ENCODE measurements around the gene ACTA2.

ACTA2 gene

DNA sequence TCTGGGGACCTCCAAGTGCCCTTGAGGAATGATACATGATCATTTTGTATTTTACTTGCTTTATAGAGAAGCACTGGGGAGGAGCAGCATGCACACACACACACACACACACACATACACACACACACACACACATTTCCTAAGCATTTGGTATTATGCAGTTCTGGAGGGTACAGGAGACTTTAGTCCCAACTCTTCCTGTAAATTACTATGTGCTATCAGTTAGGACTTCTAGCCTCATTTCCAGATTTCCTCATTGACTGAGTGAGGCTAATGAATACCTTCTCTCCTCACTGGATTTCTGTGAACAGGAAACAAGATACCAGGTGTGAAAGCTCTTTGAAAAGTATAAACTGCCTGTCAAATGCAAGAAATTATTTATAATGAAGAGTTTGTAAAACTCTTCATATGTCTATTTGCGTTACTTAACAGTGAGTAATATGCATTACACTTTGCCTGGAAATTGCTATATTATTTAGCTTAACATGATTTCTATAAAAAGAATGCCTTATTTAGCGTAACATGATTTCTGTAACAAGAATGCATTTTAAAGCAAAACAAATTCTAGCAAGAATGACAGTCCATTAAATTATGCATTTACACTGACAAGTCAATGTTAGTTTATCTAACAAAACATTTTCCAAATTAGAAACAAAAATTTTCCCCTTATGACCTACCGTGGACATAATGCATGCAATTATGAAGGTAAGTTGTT lies 34.2 kb downstream of the ACTA2 start:
- DNase-seq (ENCODE audit: low spot score) = no peak

DNA sequence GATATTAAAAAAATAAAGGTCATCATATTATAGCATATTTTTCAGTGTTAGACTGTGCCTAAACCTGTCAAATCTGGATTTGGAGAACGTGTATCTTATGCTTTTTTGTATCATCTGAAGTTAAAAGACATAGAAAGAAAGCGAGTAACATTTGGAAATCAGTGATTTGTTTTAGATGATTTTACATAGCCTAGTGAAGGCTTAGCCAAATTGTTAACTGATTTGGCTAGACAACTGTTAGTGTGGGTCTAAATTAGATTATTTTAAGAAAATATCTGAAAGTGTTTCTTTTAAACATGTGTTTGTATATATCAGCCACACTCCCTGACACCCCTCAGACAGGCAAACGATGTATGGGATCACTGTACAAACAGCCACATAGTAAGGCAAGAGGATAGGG lies 35.6 kb downstream of the ACTA2 start:
- no peak for DNase-seq (ENCODE audit: low spot score)

DNA sequence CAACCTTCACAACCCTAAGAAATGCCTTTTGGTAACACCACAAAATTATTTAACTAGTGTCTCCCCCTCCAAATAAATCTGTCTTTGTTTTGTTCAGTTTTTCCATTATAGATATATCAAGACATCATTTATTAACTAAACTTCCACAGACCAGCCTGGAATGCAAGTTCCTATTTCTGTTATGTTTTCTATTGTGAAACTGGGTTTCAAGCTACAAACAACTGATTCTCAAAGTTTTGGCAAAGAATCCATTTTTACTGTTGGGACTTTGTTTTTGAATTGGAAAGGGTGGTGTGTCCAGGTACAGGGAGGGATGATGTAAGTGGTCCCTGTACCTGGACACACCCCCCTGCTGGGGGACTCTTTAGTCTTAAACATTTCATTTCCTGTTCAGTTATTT lies 36.3 kb downstream of the ACTA2 start:
- DNase-seq (ENCODE audit: low spot score) = no peak

DNA sequence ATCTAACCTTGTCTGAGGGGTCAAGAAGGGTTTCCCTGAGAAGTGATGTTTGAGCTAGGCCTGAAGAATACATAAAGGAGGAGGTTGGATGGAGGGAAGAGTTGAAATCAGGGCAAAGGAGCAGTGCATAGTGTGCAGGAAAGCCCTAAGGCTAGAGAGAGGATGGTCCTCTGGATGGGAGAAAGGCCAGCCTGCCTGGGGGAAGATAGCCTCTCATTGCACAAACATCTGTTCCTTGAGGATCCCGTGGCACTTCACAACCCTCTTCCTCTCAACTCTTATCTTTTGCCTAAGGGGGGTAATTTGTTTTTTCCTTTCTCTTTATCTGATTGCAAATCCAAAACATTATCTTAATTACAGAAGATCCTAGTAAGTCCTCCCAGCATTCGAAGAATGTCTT lies 36.8 kb downstream of the ACTA2 start:
- DNase-seq (ENCODE audit: low spot score) = no peak

DNA sequence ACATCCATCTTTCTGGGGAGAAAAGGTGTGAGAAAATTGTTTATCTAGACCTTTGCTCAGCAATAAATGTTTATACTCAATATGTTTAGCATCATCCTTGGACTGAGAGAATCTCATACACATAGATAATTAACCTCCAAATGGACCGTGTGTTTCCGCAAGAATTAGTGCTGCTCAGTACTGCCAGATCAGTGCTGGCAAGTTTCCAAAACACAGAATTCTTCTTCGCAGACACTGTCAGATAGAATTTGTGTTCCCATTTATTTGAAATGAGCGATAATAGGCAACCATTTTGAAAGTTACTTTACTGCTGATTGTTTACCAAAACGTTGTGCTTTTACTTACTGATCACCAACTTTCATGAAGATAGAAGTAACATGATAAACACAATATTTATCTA lies 38.8 kb downstream of the ACTA2 start:
- no peak for DNase-seq (ENCODE audit: low spot score)

- DNase-seq (ENCODE audit: low spot score) = no peak
These were observed 39.4 kb downstream of the ACTA2 start for GRCh38 chr10:88913127-88913526.

- DNase-seq (ENCODE audit: low spot score) = no peak
These were observed 40.7 kb downstream of the ACTA2 start for GRCh38 chr10:88911851-88912250.

DNA sequence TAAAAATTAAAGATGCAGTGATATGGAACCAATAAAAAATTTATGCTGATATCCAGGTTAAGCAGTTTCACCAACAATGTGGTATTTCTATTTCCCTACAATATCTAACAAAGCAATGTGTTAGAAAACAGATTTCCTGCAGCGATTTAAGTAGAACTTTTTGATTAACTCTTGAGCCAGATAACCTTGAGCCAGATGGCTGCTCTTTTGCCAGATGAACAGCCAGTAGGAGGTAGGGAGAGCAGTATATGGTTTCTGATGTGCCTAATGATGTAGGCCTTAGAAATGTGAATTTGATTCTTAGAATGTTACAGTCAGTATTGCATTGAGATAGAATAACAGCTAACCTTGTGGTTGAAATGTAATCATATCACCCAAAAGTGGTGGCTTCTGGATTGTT lies 41.5 kb downstream of the ACTA2 start:
- DNase-seq (ENCODE audit: low spot score) = no peak

DNA sequence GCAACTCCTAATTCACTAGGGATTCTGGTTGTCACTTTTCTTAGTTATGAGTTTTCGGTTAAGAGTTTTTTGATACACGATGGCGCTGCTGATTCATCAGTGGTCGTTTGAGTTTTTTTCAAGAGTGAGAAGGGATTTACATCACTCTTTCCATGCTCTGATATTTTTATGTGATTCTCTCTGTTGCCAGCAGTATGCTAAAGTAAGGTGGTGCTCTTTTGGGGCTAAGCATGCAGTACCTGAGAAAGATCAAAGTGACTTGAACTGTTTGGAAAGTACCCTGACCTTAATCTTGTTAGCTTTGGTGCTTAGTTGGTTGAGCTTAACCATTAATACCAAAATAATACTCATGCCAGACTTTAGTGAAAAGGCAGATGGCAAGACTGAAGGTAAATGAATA lies 44.4 kb downstream of the ACTA2 start:
- no peak for DNase-seq (ENCODE audit: low spot score)

DNA sequence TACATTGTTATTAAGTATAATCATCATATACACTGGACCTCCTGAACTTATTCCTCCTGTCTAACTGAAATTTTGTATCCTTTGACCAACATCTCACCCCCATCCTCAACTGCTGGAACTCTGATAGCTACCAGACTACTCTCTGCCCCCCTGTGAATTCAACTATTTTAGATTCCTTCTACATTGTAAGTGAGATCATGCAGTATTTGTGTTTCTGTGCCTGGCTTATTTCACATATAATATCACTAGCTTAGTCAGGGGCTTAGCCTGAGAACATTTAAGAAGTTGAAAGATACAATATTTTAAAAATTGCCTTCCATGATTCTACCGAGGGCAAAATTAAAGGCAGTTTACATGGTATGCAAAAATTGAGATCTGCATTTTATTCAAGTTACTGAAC lies 45.7 kb downstream of the ACTA2 start:
- no peak for DNase-seq (ENCODE audit: low spot score)

DNA sequence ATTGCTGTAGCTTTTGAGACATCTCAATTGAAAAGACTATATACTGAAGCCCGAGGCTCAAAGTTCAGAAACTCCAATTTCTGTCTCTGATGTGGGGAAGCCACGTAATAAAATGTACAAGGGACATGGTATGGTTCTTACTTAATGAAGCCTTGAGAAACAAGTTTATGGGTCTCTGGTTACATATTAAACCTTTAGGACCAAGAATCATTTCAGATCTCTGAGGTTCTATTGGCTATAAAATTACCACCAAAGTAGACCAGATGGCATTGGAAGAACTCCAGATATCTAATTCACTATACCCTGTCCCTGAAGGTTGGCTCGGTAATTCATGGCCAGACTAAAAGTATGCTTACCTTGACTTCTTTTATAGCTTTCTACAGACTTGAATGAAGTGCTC lies 48.9 kb downstream of the ACTA2 start:
- no peak for DNase-seq (ENCODE audit: low spot score)

GRCh38 chr10:88901984-88902789 lies 50.4 kb downstream of the ACTA2 start:
- no peak for DNase-seq (ENCODE audit: low spot score)

DNA sequence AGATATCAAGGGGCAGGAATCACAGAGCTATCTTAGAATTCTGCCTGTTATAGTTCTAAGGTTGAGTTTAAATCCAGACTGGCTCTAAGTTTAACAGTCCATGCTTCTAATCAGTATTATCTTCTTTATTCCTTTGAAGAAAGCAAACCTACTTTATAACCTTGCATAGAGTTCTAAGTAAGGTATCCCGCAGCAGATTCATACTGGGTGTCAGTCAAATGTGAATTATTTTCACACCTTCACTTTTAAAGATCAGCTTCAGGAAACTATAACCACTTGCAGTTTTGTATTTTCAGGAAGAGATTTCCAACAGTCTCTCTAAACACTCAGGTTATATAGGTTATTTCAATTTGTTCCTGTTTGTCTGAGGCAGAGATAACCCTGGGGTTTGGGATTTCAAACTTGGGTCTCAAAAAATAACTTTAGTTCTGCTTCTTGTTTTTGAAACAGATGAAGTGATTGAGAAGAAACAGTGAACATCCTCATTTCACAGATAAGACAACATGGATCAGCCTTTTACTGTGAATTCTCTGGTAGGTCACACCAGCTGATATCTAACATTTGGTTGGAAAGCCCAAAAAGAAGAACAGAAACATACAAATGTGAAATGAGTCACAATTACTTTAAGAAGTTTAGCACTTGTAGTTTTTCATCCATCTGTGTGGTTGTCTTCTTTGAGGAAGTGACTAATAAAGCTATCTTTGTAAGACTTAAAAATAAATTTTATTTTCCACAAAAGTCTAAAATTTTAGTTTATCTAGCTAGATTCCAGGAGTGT lies 51.2 kb downstream of the ACTA2 start:
- no peak for DNase-seq (ENCODE audit: low spot score)

DNA sequence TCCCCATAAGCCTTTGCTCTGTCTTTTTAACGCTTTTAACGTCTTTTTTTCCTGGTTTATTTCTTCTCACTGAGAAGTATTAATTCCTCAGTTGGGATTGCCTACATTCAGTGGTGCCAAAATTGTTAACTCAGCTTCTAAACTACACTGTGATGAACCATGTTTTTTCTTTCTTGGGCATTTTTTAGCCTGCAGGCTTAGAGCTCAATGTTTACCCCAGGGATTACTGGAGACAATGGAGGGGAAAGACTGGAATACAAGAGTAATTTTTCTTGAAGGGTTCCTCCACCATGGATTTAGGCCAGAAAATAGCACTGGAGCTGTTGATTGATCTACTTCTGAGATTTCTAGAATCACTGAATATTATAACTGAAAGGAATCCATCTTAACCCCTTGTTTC lies 52.7 kb downstream of the ACTA2 start:
- DNase-seq (ENCODE audit: low spot score) = no peak

DNA sequence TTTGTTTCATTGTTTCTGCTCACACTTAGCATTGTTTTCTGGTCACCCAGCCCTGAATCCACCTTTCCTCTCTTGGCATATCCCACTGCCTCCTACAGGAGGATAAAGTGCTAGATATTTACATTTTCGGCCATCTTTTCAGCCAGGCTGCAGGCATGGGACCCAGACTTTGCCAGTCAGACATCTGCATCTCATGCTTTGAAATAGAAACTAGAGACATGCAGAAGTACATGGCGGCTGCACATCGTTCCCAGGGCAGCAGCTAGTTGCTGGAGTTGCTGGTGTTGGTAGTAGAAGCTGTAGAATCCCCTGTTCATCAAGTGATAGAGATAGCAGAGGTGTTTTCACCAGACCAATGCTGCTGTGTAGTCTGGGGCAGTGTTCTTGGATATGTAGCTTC lies 53.8 kb downstream of the ACTA2 start:
- DNase-seq (ENCODE audit: low spot score) = no peak

GRCh38 chr10:88896994-88897853 lies 55.3 kb downstream of the ACTA2 start:
- DNase-seq (ENCODE audit: low spot score) = no peak

- peak; percentile 16 for DNase-seq (ENCODE audit: low spot score)
These were observed 56.1 kb downstream of the ACTA2 start for GRCh38 chr10:88896372-88896993.

DNA sequence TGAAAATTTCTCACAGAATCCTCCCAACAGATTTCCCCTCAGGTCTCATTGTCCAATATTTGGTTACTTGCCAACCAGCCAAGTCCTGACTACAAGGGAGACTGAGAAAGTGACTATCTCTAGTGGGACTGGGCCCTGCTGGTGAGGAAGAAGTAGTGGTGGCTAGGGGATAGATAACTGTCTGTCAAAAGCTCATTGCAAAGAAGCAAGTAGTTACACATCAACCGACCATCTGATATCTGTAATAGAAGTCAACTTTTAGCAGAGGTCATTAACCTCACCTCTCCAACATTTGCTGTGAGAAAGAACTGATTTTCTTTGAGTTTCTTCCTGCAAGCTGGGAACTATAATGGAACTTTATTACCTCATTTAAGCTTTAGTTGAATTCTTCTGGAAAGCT lies 57.3 kb downstream of the ACTA2 start:
- no peak for DNase-seq (ENCODE audit: low spot score)

GRCh38 chr10:88893611-88894010 lies 59.0 kb downstream of the ACTA2 start:
- no peak for DNase-seq (ENCODE audit: low spot score)

- no peak for DNase-seq (ENCODE audit: low spot score)
These were observed 60.2 kb downstream of the ACTA2 start for GRCh38 chr10:88892222-88892967.
